ENCODE data around the gene HSPA1A. TPM values are rescaled to one million over a fixed set of nuclear protein-coding genes. Genes with fewer than 3 reads are reported as not detected.

The HSPA1A gene
- total and polyA plus RNA-seq, 9 of the 15 experiments (the other 6 are each of a cell fraction or from before 2014, with no cell fraction given), result 2.2 to 273 (median 107) TPM

- no peak for TF ChIP-seq THRA (IDR thresholded peaks at IDR 0.05)
- peak; percentile 95 to 99 for TF ChIP-seq MAZ (CRISPR knock-in tag; conservative IDR thresholded peaks at IDR 0.05 in 1 of 2, IDR thresholded peaks at IDR 0.05 in 1 of 2)
- TF ChIP-seq FOXA1 (IDR thresholded peaks at IDR 0.05; ENCODE audit: borderline replicate concordance), result no peak
- TF ChIP-seq POLR3A (IDR thresholded peaks at IDR 0.05; ENCODE audit: borderline replicate concordance, extremely low read depth, insufficient read depth, insufficient read length), result no peak
- 0 out of 2 replicates have a peak, but pooled peaks have one; percentile 93 for TF ChIP-seq ZFPM2 (CRISPR knock-in tag; IDR thresholded peaks at IDR 0.05)
- no peak for TF ChIP-seq ZBTB8A (IDR thresholded peaks at IDR 0.05; ENCODE audit: partially characterized antibody)
- no peak; the same call in 1 of the 2 replicates for TF ChIP-seq KLF6 (CRISPR knock-in tag; IDR thresholded peaks at IDR 0.05; ENCODE audit: borderline replicate concordance)
- TF ChIP-seq MEF2D (tag; conservative IDR thresholded peaks at IDR 0.05; ENCODE audit: low read depth), result no peak
- TF ChIP-seq, protein P1, sequence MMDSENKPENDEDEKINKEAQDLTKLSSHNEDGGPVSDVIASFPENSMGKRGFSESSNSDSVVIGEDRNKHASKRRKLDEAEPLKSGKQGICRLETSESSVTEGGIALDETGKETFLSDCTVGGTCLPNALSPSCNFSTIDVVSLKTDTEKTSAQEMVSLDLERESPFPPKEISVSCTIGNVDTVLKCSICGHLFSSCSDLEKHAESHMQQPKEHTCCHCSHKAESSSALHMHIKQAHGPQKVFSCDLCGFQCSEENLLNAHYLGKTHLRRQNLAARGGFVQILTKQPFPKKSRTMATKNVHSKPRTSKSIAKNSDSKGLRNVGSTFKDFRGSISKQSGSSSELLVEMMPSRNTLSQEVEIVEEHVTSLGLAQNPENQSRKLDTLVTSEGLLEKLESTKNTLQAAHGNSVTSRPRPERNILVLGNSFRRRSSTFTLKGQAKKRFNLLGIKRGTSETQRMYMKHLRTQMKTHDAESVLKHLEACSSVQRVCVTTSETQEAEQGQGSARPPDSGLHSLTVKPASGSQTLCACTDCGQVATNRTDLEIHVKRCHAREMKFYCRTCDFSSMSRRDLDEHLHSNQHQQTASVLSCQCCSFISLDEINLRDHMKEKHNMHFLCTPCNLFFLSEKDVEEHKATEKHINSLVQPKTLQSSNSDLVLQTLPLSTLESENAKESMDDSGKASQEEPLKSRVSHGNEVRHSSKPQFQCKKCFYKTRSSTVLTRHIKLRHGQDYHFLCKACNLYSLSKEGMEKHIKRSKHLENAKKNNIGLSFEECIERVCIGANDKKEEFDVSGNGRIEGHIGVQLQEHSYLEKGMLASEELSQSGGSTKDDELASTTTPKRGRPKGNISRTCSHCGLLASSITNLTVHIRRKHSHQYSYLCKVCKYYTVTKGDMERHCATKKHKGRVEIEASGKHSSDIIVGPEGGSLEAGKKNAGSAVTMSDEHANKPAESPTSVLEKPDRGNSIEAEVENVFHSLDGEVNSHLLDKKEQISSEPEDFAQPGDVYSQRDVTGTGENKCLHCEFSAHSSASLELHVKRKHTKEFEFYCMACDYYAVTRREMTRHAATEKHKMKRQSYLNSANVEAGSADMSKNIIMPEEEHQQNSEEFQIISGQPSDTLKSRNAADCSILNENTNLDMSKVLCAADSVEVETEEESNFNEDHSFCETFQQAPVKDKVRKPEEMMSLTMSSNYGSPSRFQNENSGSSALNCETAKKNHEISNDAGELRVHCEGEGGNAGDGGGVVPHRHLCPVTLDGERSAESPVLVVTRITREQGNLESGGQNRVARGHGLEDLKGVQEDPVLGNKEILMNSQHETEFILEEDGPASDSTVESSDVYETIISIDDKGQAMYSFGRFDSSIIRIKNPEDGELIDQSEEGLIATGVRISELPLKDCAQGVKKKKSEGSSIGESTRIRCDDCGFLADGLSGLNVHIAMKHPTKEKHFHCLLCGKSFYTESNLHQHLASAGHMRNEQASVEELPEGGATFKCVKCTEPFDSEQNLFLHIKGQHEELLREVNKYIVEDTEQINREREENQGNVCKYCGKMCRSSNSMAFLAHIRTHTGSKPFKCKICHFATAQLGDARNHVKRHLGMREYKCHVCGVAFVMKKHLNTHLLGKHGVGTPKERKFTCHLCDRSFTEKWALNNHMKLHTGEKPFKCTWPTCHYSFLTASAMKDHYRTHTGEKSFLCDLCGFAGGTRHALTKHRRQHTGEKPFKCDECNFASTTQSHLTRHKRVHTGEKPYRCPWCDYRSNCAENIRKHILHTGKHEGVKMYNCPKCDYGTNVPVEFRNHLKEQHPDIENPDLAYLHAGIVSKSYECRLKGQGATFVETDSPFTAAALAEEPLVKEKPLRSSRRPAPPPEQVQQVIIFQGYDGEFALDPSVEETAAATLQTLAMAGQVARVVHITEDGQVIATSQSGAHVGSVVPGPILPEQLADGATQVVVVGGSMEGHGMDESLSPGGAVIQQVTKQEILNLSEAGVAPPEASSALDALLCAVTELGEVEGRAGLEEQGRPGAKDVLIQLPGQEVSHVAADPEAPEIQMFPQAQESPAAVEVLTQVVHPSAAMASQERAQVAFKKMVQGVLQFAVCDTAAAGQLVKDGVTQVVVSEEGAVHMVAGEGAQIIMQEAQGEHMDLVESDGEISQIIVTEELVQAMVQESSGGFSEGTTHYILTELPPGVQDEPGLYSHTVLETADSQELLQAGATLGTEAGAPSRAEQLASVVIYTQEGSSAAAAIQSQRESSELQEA (IDR thresholded peaks at IDR 0.05; ENCODE audit: low read depth), result peak; percentile 59; the same call in 1 of the 2 replicates
- TF ChIP-seq LARP7 (IDR thresholded peaks at IDR 0.05), result no peak
- no peak for TF ChIP-seq ZNF224 (CRISPR knock-in tag; IDR thresholded peaks at IDR 0.05)
- TF ChIP-seq FOXP1 (CRISPR knock-in tag; IDR thresholded peaks at IDR 0.05), result no peak; the same call in 1 of the 2 replicates
- TF ChIP-seq ZNF24 (IDR thresholded peaks at IDR 0.05), result peak; percentile 78
- peak; percentile 95 for TF ChIP-seq BRD9 (IDR thresholded peaks at IDR 0.05; ENCODE audit: low read depth, partially characterized antibody)
- no peak; the same call in 1 of the 2 replicates for TF ChIP-seq ZNF511 (CRISPR knock-in tag; IDR thresholded peaks at IDR 0.05)
- peak; percentile 74 for TF ChIP-seq TBP (optimal IDR thresholded peaks at IDR 0.05; ENCODE audit: low read depth, low read length)
- TF ChIP-seq HDAC2 (IDR thresholded peaks at IDR 0.05), result peak; percentile 87
- peak; percentile 99 for TF ChIP-seq SIN3A (IDR thresholded peaks at IDR 0.05; ENCODE audit: borderline replicate concordance in 2 of 2, control insufficient read depth in 1 of 2, low read depth in 2 of 2, low read length in 2 of 2)
- TF ChIP-seq WHSC1 (IDR thresholded peaks at IDR 0.05; ENCODE audit: low read length), result no peak
These were observed 19.6 kb upstream of the HSPA1A start, which contains the start of gene VARS1 (continued) for GRCh38 chr6:31795616-31796298.
